SK-N-SH (cell line): ENCODE data around the gene ZNF526. TPM values are rescaled to one million over a fixed set of nuclear protein-coding genes. Genes with fewer than 3 reads are reported as not detected.

Source experiments
- CTCF ChIA-PET: fragments of 300-600, 350-600 bp; formaldehyde crosslinking; extraction: SDS; loops from one replicate; lab custom pipeline; 2021; lab: Yijun Ruan, JAX
- POLR2A ChIA-PET: fragments of 350-600 bp; sonication (Branson Sonifier 250); formaldehyde crosslinking; extraction: SDS; loops from one replicate; lab custom pipeline; 2020; ENCODE audit warnings: antibody characterized with exemption, inconsistent platforms; lab: Yijun Ruan, JAX
- DNase-seq: peaks from one replicate; pipeline ENCODE4 v3.0.0; 2012
- H2AFZ ChIP-seq: fragments of 200-600 bp; sonication (generic); 2 replicates; pipeline ENCODE4 v1.8.1; 2016; ENCODE audit warnings: antibody characterized with exemption, mild to moderate bottlenecking, low read depth
- H3F3A ChIP-seq: fragments of 200-600 bp; sonication (generic); replicated peaks from 2 replicates; pipeline ENCODE3; 2016; ENCODE audit warnings: antibody characterized with exemption, mild to moderate bottlenecking; ENCODE audit not compliant: insufficient read depth
- H3K27ac ChIP-seq, 2 experiments: fragments of 200-500 bp in 1 of 2; fragments of 200-600 bp in 1 of 2; sonication (Bioruptor generic) in 1 of 2; sonication (generic), shearing (Covaris generic) in 1 of 2; 2 replicates each; pipeline versions ENCODE4 v1.5.1 to v1.6.1; 2014 to 2016; ENCODE audit warnings: low read depth in 2 of 2, inconsistent platforms in 1 of 2, low read length in 1 of 2, mild to moderate bottlenecking in 1 of 2, mixed read lengths in 1 of 2
- H3K27me3 ChIP-seq: fragments of 200-600 bp; sonication (generic), shearing (Covaris generic); 2 replicates; pipeline ENCODE4 v1.6.1; 2016; ENCODE audit warnings: mixed run types; ENCODE audit not compliant: insufficient read depth
- H3K36me3 ChIP-seq, 2 experiments: fragments of 200-500 bp in 1 of 2; fragments of 200-600 bp in 1 of 2; sonication (Bioruptor generic) in 1 of 2; sonication (generic) in 1 of 2; replicated peaks in 1 of 2; 2 replicates each; pipeline versions ENCODE3 to v1.5.1; 2014 to 2016; ENCODE audit warnings: low read length in 1 of 2, mild to moderate bottlenecking in 1 of 2; ENCODE audit not compliant: insufficient read depth in 2 of 2, control insufficient read depth in 1 of 2
- H3K4me1 ChIP-seq, 2 experiments: fragments of 200-500 bp in 1 of 2; fragments of 200-600 bp in 1 of 2; sonication (Bioruptor generic) in 1 of 2; sonication (generic), shearing (Covaris generic) in 1 of 2; 2 replicates each; pipeline versions ENCODE4 v1.5.1 to v1.6.1; 2014 to 2016; ENCODE audit warnings: low read depth in 1 of 2, low read length in 1 of 2, mixed run types in 1 of 2; ENCODE audit not compliant: insufficient read depth in 2 of 2, control insufficient read depth in 1 of 2
- H3K4me2 ChIP-seq: fragments of 200-600 bp; sonication (generic), shearing (Covaris generic); 2 replicates; pipeline ENCODE4 v1.6.1; 2017; ENCODE audit warnings: mixed run types
- H3K4me3 ChIP-seq, 2 experiments: fragments of 200-500 bp in 1 of 2; fragments of 200-600 bp in 1 of 2; sonication (Bioruptor generic) in 1 of 2; sonication (generic), shearing (Covaris generic) in 1 of 2; 2 replicates each; pipeline versions ENCODE4 v1.5.1 to v1.8.1; 2014 to 2016; ENCODE audit warnings: low read depth in 2 of 2, inconsistent platforms in 1 of 2, low read length in 1 of 2, mild to moderate bottlenecking in 1 of 2, mixed read lengths in 1 of 2, moderate library complexity in 1 of 2
- H3K79me2 ChIP-seq: fragments of 200-600 bp; sonication (generic); 2 replicates; pipeline ENCODE4 v1.8.1; 2017; ENCODE audit warnings: mild to moderate bottlenecking; ENCODE audit not compliant: insufficient read depth
- H3K9ac ChIP-seq: fragments of 200-600 bp; sonication (generic); 2 replicates; pipeline ENCODE4 v1.6.1; 2017; ENCODE audit warnings: mixed run types
- H3K9me2 ChIP-seq: fragments of 200-600 bp; sonication (generic); 2 replicates; pipeline ENCODE4 v1.6.1; 2017; ENCODE audit warnings: mixed run types
- H3K9me3 ChIP-seq: fragments of 200-600 bp; sonication (generic); 2 replicates; pipeline ENCODE4 v1.6.1; 2017; ENCODE audit warnings: mixed run types, mild to moderate bottlenecking, moderate library complexity
- H4K20me1 ChIP-seq: fragments of 200-600 bp; sonication (generic); 2 replicates; pipeline ENCODE4 v1.6.1; 2017; ENCODE audit warnings: mild to moderate bottlenecking, mixed run types; ENCODE audit not compliant: insufficient read depth
- FOXJ3 ChIP-seq: sonication (generic); formaldehyde crosslinking; IDR thresholded peaks from 2 replicates; pipeline ENCODE4 v1.5.1; 2020; ENCODE audit warnings: mild to moderate bottlenecking, missing genetic modification reagents
- FOXM1 ChIP-seq: IDR thresholded peaks from 2 replicates; pipeline ENCODE4 v1.4.0; 2012; ENCODE audit warnings: low read depth, mild to moderate bottlenecking
- GATA2 ChIP-seq: sonication (generic); formaldehyde crosslinking; IDR thresholded peaks from 2 replicates; pipeline ENCODE4 v1.5.0; 2020; ENCODE audit warnings: mild to moderate bottlenecking, missing genetic modification reagents
- JUND ChIP-seq: IDR thresholded peaks from 2 replicates; pipeline ENCODE4 v1.4.0; 2012
- PBX3 ChIP-seq: IDR thresholded peaks from 2 replicates; pipeline ENCODE4; 2012
- RAD21 ChIP-seq: IDR thresholded peaks from 2 replicates; pipeline ENCODE4 v1.6.1; 2012; ENCODE audit warnings: mild to moderate bottlenecking, low read length
- RCOR1 ChIP-seq: fragments of 150-350 bp; IDR thresholded peaks from 2 replicates; pipeline ENCODE4 v1.6.1; 2017; ENCODE audit warnings: antibody characterized with exemption, low read length
- REST ChIP-seq: IDR thresholded peaks from 2 replicates; pipeline ENCODE4 v1.6.1; 2012; ENCODE audit warnings: mild to moderate bottlenecking, low read depth, low read length, moderate library complexity
- SIN3A ChIP-seq: IDR thresholded peaks from 2 replicates; pipeline ENCODE4 v1.6.1; 2012; ENCODE audit warnings: low read depth, mild to moderate bottlenecking, low read length, moderate library complexity, borderline replicate concordance
- TAF1 ChIP-seq: IDR thresholded peaks from 2 replicates; pipeline ENCODE4 v1.6.1; 2012; ENCODE audit warnings: low read depth, mild to moderate bottlenecking, low read length, moderate library complexity, borderline replicate concordance
- TEAD4 ChIP-seq: IDR thresholded peaks from 2 replicates; pipeline ENCODE4 v1.4.0; 2012; ENCODE audit warnings: mild to moderate bottlenecking, borderline replicate concordance; ENCODE audit not compliant: insufficient read depth
- ZBTB33 ChIP-seq: IDR thresholded peaks from 2 replicates; pipeline ENCODE4 v1.4.0; 2012; ENCODE audit warnings: low read depth, borderline replicate concordance
- WGBS: methylation state at CpG from one replicate; pipeline ENCODE4 v1.1.6; 2017; ENCODE audit warnings: low lambda C conversion rate; 5-methylcytosine and 5-hydroxymethylcytosine counted together
- polyA plus RNA-seq, 3 experiments: library from polyadenylated mRNA; depleted of rRNA; stranded (reverse); fragments of >200 nt; gene quantifications; 2 replicates each; pipeline ENCODE4 v1.2.3, GENCODE V29; 2012

Gene ZNF526
- polyA plus RNA-seq, 1 of the 3 experiments (the other 2 are of a cell fraction), result 3.5 TPM

- TF ChIP-seq PBX3 (no peak), FOXM1 (no peak), REST (no peak), ZBTB33 (no peak)
These were observed at the start of gene ZNF526 (continued) for GRCh38 chr19:42219812-42220750.

- TF ChIP-seq TAF1 (no peak), GATA2 (CRISPR knock-in tag) (no peak), FOXM1 (no peak), FOXJ3 (CRISPR knock-in tag) (no peak), PBX3 (no peak), TEAD4 (no peak), JUND (no peak), SIN3A (no peak), RCOR1 (no peak), RAD21 (no peak)
- no peak for DNase-seq
- Histone ChIP-seq H2AFZ (no peak overlapping the region), H3K79me2 (no peaks in the 10 kb centered on the region), H3F3A (no peaks in the 10 kb centered on the region), H3K9me3 (no peaks in the 10 kb centered on the region), H3K27me3 (peaks cover 9% of the 10 kb centered on the region; the same call in 1 of the 2 replicates), H3K4me1 (peaks cover 0 to 6% of the 10 kb centered on the region in 2 experiments; a peak in 1 of 4 replicates), H3K9me2 (no peaks in the 10 kb centered on the region), H3K36me3 (no peaks in the 10 kb centered on the region), H3K9ac (no peak overlapping the region), H3K4me3 (no peak overlapping the region), H4K20me1 (no peaks in the 10 kb centered on the region), H3K4me2 (no peak overlapping the region), H3K27ac (no peak overlapping the region)
- 77% methylated on average over 16 of the region's 16 CpGs for WGBS
- ChIA-PET CTCF (interaction anchor here (1.4 kb wide), 1 partner anchor 14 kb away, joined by 4 read pairs; no protein-coding TSS in a partner anchor), POLR2A (no interaction called here)
These were observed 49.4 kb upstream of the ZNF526 start for GRCh38 chr19:42170715-42171114.
